ENCODE results near the gene DACH1.

- TF ChIP-seq TCF7L2 (IDR thresholded peaks at IDR 0.05; ENCODE audit: borderline replicate concordance, extremely low read depth, insufficient read depth, insufficient read length): no peak
- TF ChIP-seq POLR2AphosphoS5 (IDR thresholded peaks at IDR 0.05; ENCODE audit: low read depth, low read length): no peak
- no peak for TF ChIP-seq ZNF274 (IDR thresholded peaks at IDR 0.05; ENCODE audit: low read depth, low read length)
- TF ChIP-seq CTCF (IDR thresholded peaks at IDR 0.05 in 2 of 3, conservative IDR thresholded peaks at IDR 0.05 in 1 of 3; ENCODE audit: borderline replicate concordance in 1 of 3, insufficient read depth in 1 of 3, low read depth in 2 of 3, low read length in 2 of 3): no peak
- no peak for TF ChIP-seq SP1 (IDR thresholded peaks at IDR 0.05; ENCODE audit: low read depth)
- TF ChIP-seq POLR2A (IDR thresholded peaks at IDR 0.05; ENCODE audit: borderline replicate concordance, extremely low read depth, insufficient read depth, insufficient read length): no peak
- TF ChIP-seq EZH2 (IDR thresholded peaks at IDR 0.05): no peak
Measured at GRCh38 chr13:71913717-71914116, 46.7 kb upstream of the DACH1 start.

Measured in HCT116 (cell line).